Measurements from ENCODE around the gene RPL34. TPM values are rescaled to one million over a fixed set of nuclear protein-coding genes. Genes with fewer than 3 reads are reported as not detected.

The RPL34 gene
- total and polyA plus RNA-seq, 3 donors from 2014 or later = 237 to 950 (median 435) TPM

DNA sequence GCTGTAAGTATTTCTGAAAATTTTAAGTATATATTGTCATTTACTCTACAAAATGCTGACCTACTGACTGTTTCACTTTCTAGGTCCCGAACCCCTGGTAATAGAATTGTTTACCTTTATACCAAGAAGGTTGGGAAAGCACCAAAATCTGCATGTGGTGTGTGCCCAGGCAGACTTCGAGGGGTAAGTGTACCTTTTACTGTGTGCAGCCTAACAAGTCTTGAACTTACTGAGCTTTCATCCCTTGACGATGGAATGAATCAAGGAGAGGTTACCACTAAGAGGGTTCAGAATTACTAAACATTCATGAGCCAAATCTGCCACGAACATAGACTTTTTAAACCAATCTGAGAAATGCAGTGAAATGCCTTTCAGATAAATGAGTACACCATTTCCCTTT lies 1.6 kb downstream of the RPL34 start:
- Histone ChIP-seq H3K27me3 (no peaks in the 10 kb centered on the region), H3K27ac (no peak overlapping the region), H3K4me1 (peaks cover 15% of the 10 kb centered on the region), H3K9me3 (no peaks in the 10 kb centered on the region), H3K36me3 (ENCODE audit: low read depth, missing control alignments) (no peaks in the 10 kb centered on the region), H3K4me3 (no peak overlapping the region)
- intact Hi-C loops (cut with DNase I; ENCODE audit: low total_unique reads) = no loop called here
- DNase-seq = no peak
- no peak for TF ChIP-seq POLR2A (IDR thresholded peaks at IDR 0.05)
- TF ChIP-seq, protein P1, sequence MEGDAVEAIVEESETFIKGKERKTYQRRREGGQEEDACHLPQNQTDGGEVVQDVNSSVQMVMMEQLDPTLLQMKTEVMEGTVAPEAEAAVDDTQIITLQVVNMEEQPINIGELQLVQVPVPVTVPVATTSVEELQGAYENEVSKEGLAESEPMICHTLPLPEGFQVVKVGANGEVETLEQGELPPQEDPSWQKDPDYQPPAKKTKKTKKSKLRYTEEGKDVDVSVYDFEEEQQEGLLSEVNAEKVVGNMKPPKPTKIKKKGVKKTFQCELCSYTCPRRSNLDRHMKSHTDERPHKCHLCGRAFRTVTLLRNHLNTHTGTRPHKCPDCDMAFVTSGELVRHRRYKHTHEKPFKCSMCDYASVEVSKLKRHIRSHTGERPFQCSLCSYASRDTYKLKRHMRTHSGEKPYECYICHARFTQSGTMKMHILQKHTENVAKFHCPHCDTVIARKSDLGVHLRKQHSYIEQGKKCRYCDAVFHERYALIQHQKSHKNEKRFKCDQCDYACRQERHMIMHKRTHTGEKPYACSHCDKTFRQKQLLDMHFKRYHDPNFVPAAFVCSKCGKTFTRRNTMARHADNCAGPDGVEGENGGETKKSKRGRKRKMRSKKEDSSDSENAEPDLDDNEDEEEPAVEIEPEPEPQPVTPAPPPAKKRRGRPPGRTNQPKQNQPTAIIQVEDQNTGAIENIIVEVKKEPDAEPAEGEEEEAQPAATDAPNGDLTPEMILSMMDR (IDR thresholded peaks at IDR 0.05) = no peak
- 81 to 85% methylated on average over 4 of the region's 4 CpGs for WGBS, 2 donors

DNA sequence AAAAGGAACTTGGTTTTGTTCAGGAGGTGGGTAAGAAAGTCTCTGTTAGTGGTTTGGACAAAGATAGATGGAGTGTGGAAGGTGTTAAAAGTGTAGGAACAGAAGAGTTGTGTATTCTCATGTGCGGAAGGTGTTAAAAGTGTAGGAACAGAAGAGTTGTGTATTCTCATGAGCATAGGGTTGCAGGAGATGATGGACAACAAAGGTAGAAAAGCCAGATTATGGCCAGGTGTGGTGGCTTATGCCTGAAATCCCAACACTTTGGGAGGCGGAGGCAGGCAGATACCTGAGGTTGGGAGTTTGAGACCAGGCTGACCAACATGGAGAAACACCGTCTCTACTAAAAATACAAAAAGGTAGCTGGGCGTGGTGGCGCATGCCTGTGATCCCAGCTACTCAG lies 2.5 kb downstream of the RPL34 start:
- WGBS, 2 donors = 89 to 94% methylated on average over 5 of the region's 5 CpGs
- TF ChIP-seq, protein P1 (IDR thresholded peaks at IDR 0.05) = no peak
- no peak for TF ChIP-seq POLR2A (IDR thresholded peaks at IDR 0.05)
- Histone ChIP-seq H3K27me3 (no peaks in the 10 kb centered on the region), H3K36me3 (ENCODE audit: low read depth, missing control alignments) (no peaks in the 10 kb centered on the region), H3K27ac (no peak overlapping the region), H3K4me3 (no peak overlapping the region), H3K9me3 (no peaks in the 10 kb centered on the region), H3K4me1 (peaks cover 15% of the 10 kb centered on the region)
- DNase-seq = no peak
- intact Hi-C loops (cut with DNase I; ENCODE audit: low total_unique reads) = no loop called here

GRCh38 chr4:108624263-108625056 lies 4.1 kb downstream of the RPL34 start:
- intact Hi-C loops (cut with DNase I; ENCODE audit: low total_unique reads) = no loop called here
- H3K9me3 ChIP-seq = no peaks in the 10 kb centered on the region
- 72% methylated on average over 2 of the region's 2 CpGs for WGBS, 2 donors
- DNase-seq = no peak
- no peaks in the 10 kb centered on the region for H3K27me3 ChIP-seq
- no peaks in the 10 kb centered on the region for H3K36me3 ChIP-seq (ENCODE audit: low read depth, missing control alignments)
- TF ChIP-seq, protein P1 (IDR thresholded peaks at IDR 0.05) = no peak
- TF ChIP-seq POLR2A (IDR thresholded peaks at IDR 0.05) = no peak
- H3K4me1 ChIP-seq = peaks cover 15% of the 10 kb centered on the region
- no peak overlapping the region for H3K4me3 ChIP-seq
- H3K27ac ChIP-seq = no peak overlapping the region

GRCh38 chr4:108626056-108626455 lies 5.7 kb downstream of the RPL34 start:
- WGBS, 2 donors = 100% methylated on average over 1 of the region's 1 CpG
- no peak overlapping the region for H3K27ac ChIP-seq
- H3K4me3 ChIP-seq = no peak overlapping the region
- H3K4me1 ChIP-seq = peaks cover 15% of the 10 kb centered on the region
- H3K27me3 ChIP-seq = no peaks in the 10 kb centered on the region
- intact Hi-C loops (cut with DNase I; ENCODE audit: low total_unique reads) = no loop called here
- TF ChIP-seq POLR2A (IDR thresholded peaks at IDR 0.05) = no peak
- TF ChIP-seq, protein P1 (IDR thresholded peaks at IDR 0.05) = no peak
- no peak for DNase-seq
- no peaks in the 10 kb centered on the region for H3K36me3 ChIP-seq (ENCODE audit: low read depth, missing control alignments)
- H3K9me3 ChIP-seq = no peaks in the 10 kb centered on the region

- intact Hi-C loops (cut with DNase I; ENCODE audit: low total_unique reads) = no loop called here
- Histone ChIP-seq H3K4me1 (peaks cover 1% of the 10 kb centered on the region), H3K36me3 (ENCODE audit: low read depth, missing control alignments) (no peaks in the 10 kb centered on the region), H3K27me3 (no peaks in the 10 kb centered on the region), H3K27ac (no peak overlapping the region), H3K9me3 (no peaks in the 10 kb centered on the region), H3K4me3 (no peak overlapping the region)
- no peak for TF ChIP-seq POLR2A (IDR thresholded peaks at IDR 0.05)
- TF ChIP-seq, protein P1 (IDR thresholded peaks at IDR 0.05) = no peak
- no peak for DNase-seq
Measured at GRCh38 chr4:108628411-108628810, 8.0 kb downstream of the RPL34 start.

Data from testis (tissue), 3 donors.